Left renal pelvis (tissue), 4 donors: ENCODE results near the gene SPATA2L. TPM values are rescaled to one million over a fixed set of nuclear protein-coding genes. Genes with fewer than 3 reads are reported as not detected.
A peak's percentile ranks its signal among the peaks of the same experiment; 100 is the strongest.
"Not testable (repeated sequence)": the region's sequence is repeated elsewhere in the genome, so short reads cannot be mapped to it uniquely, and the experiment has no call there.

Experiments
- DNase-seq, 4 donors: peaks; one replicate each; pipeline ENCODE4 v3.0.0-alpha.2; 2013; ENCODE audit warnings: low read depth in 4 of 4, low spot score in 3 of 4
- polyA plus RNA-seq, 4 donors: library from polyadenylated mRNA; unstranded; fragments of 120-200 nt; gene quantifications; one replicate each; pipeline ENCODE4 v1.2.1, GENCODE V29; 2013; ENCODE audit not compliant: insufficient read length in 4 of 4

The SPATA2L gene
- polyA plus RNA-seq, 4 donors = 2.8 to 8.1 (median 5.4) TPM

- DNase-seq = no peak
Measured at GRCh38 chr16:89691231-89691985, 10.1 kb downstream of the SPATA2L start.

- no peak for DNase-seq
Measured at GRCh38 chr16:89690392-89690901, 11.1 kb downstream of the SPATA2L start.

- not testable (repeated sequence) for DNase-seq
Measured at GRCh38 chr16:89689621-89690020, 11.9 kb downstream of the SPATA2L start.

- DNase-seq = no peak
Measured at GRCh38 chr16:89689142-89689541, 12.4 kb downstream of the SPATA2L start.

GRCh38 chr16:89688395-89688794 lies 13.1 kb downstream of the SPATA2L start:
- no peak for DNase-seq

GRCh38 chr16:89687092-89687940 lies 14.2 kb downstream of the SPATA2L start:
- DNase-seq = no peak

GRCh38 chr16:89686520-89687091 lies 14.9 kb downstream of the SPATA2L start, which contains the start of gene CDK10:
TSS of gene CDK10 (plus strand) at chr16:89686689. CDS start at chr16:89686711, 22 bp downstream.
- peak; percentile 77 to 85 (median 78) for DNase-seq

GRCh38 chr16:89685916-89686315 lies 15.6 kb downstream of the SPATA2L start:
- DNase-seq = no peak

GRCh38 chr16:89678258-89678657 lies 23.2 kb downstream of the SPATA2L start:
- no peak for DNase-seq

GRCh38 chr16:89672177-89672941 lies 29.1 kb downstream of the SPATA2L start:
- no peak for DNase-seq

- DNase-seq = not testable (repeated sequence)
Measured at GRCh38 chr16:89671565-89671964, 29.9 kb downstream of the SPATA2L start.

- DNase-seq = no peak
Measured at GRCh38 chr16:89670496-89671431, 30.7 kb downstream of the SPATA2L start.

GRCh38 chr16:89669755-89670154 lies 31.8 kb downstream of the SPATA2L start:
- DNase-seq = no peak

- DNase-seq = no peak
Measured at GRCh38 chr16:89668790-89669158, 32.7 kb downstream of the SPATA2L start.

- no peak for DNase-seq
Measured at GRCh38 chr16:89667633-89668032, 33.9 kb downstream of the SPATA2L start.

- DNase-seq = not testable (repeated sequence)
Measured at GRCh38 chr16:89667000-89667399, 34.5 kb downstream of the SPATA2L start.

- not testable (repeated sequence) for DNase-seq
Measured at GRCh38 chr16:89664238-89664637, 37.3 kb downstream of the SPATA2L start.

- DNase-seq = no peak
Measured at GRCh38 chr16:89661215-89661614, 40.3 kb downstream of the SPATA2L start.

GRCh38 chr16:89660146-89660545 lies 41.4 kb downstream of the SPATA2L start:
- no peak for DNase-seq
